ENCODE measurements around the gene FADS6. TPM values are rescaled to one million over a fixed set of nuclear protein-coding genes. Genes with fewer than 3 reads are reported as not detected.
A peak's percentile ranks its signal among the peaks of the same experiment; 100 is the strongest.
"Not testable (repeated sequence)": the region's sequence is repeated elsewhere in the genome, so short reads cannot be mapped to it uniquely, and the experiment has no call there.

The FADS6 gene
- polyA plus RNA-seq, 1 of the 3 experiments (the other 2 are of a cell fraction), result not detected

GRCh38 chr17:74916136-74916850 lies 22.9 kb upstream of the FADS6 start:
- H3K9me3 ChIP-seq, result no peaks in the 10 kb centered on the region
- no peak overlapping the region for H3K9ac ChIP-seq
- 73% methylated on average over 9 of the region's 13 CpGs for WGBS (ENCODE audit: low lambda C conversion rate)
- no peaks in the 10 kb centered on the region for H3F3A ChIP-seq (replicated peaks; ENCODE audit: insufficient read depth)
- no peak overlapping the region for H3K27ac ChIP-seq (ENCODE audit: low read depth in 2 of 2, low read length in 1 of 2)
- no peaks in the 10 kb centered on the region for H3K4me1 ChIP-seq (ENCODE audit: control insufficient read depth in 1 of 2, insufficient read depth in 2 of 2, low read depth in 1 of 2, low read length in 1 of 2)
- H3K79me2 ChIP-seq (ENCODE audit: insufficient read depth), result no peaks in the 10 kb centered on the region
- H3K27me3 ChIP-seq (ENCODE audit: insufficient read depth), result no peaks in the 10 kb centered on the region; the same call in 1 of the 2 replicates
- H4K20me1 ChIP-seq (ENCODE audit: insufficient read depth), result no peaks in the 10 kb centered on the region
- no peak overlapping the region for H3K4me3 ChIP-seq (ENCODE audit: low read depth in 2 of 2, low read length in 1 of 2)
- DNase-seq, result peak; percentile 63
- CTCF ChIA-PET, result interaction anchor here (0.6 to 1.6 kb wide), 3 partner anchors 42 to 1799 kb away, joined by 3 to 6 read pairs (median 3); no protein-coding TSS in a partner anchor
- no peaks in the 10 kb centered on the region for H3K9me2 ChIP-seq
- no peak overlapping the region for H2AFZ ChIP-seq (ENCODE audit: low read depth)
- no peak overlapping the region for H3K4me2 ChIP-seq
- H3K36me3 ChIP-seq (replicated peaks in 1 of 2; ENCODE audit: control insufficient read depth in 1 of 2, insufficient read depth in 2 of 2, low read length in 1 of 2), result no peaks in the 10 kb centered on the region
- POLR2A ChIA-PET, result no interaction called here
- no peak for TF ChIP-seq IRF3 (IDR thresholded peaks at IDR 0.05; ENCODE audit: low read depth, low read length)
- TF ChIP-seq PBX3 (IDR thresholded peaks at IDR 0.05), result no peak
- TF ChIP-seq POLR2AphosphoS5 (IDR thresholded peaks at IDR 0.05; ENCODE audit: low read depth, low read length), result no peak
- TF ChIP-seq NRF1 (IDR thresholded peaks at IDR 0.05; ENCODE audit: low read depth, low read length), result no peak
- no peak for TF ChIP-seq CHD2 (IDR thresholded peaks at IDR 0.05; ENCODE audit: low read length, partially characterized antibody)
- no peak for TF ChIP-seq SMC3 (IDR thresholded peaks at IDR 0.05; ENCODE audit: low read depth, low read length)
- no peak for TF ChIP-seq MXI1 (IDR thresholded peaks at IDR 0.05; ENCODE audit: low read depth, low read length)
- no peak for TF ChIP-seq ZBTB33 (IDR thresholded peaks at IDR 0.05; ENCODE audit: borderline replicate concordance, low read depth)
- no peak for TF ChIP-seq EP300 (IDR thresholded peaks at IDR 0.05; ENCODE audit: borderline replicate concordance in 1 of 2, low read depth in 1 of 2, low read length in 1 of 2)
- TF ChIP-seq GATA2 (CRISPR knock-in tag; IDR thresholded peaks at IDR 0.05), result no peak
- no peak for TF ChIP-seq ELF1 (IDR thresholded peaks at IDR 0.05)
- TF ChIP-seq YY1 (IDR thresholded peaks at IDR 0.05; ENCODE audit: low read depth), result no peak
- TF ChIP-seq FOXM1 (IDR thresholded peaks at IDR 0.05; ENCODE audit: low read depth), result no peak

GRCh38 chr17:74911423-74911822 lies 18.0 kb upstream of the FADS6 start:
- H3K4me2 ChIP-seq; H3K9me2 ChIP-seq; DNase-seq; H3K4me1 ChIP-seq (ENCODE audit: control insufficient read depth in 1 of 2, insufficient read depth in 2 of 2, low read depth in 1 of 2, low read length in 1 of 2); H3K4me3 ChIP-seq (ENCODE audit: low read depth in 2 of 2, low read length in 1 of 2); H3K36me3 ChIP-seq (replicated peaks in 1 of 2; ENCODE audit: control insufficient read depth in 1 of 2, insufficient read depth in 2 of 2, low read length in 1 of 2); H3K9me3 ChIP-seq; H3K27ac ChIP-seq (ENCODE audit: low read depth in 2 of 2, low read length in 1 of 2); H3K79me2 ChIP-seq (ENCODE audit: insufficient read depth); POLR2A ChIA-PET; H3K9ac ChIP-seq; H4K20me1 ChIP-seq (ENCODE audit: insufficient read depth); H3F3A ChIP-seq (replicated peaks; ENCODE audit: insufficient read depth): not testable (repeated sequence)
- CTCF ChIA-PET, result interaction anchor here (1.7 to 3.7 kb wide), 2 partner anchors 12 to 47 kb away, joined by 5 to 20 read pairs; partner anchors contain the start of genes OTOP2 and USH1G
- WGBS (ENCODE audit: low lambda C conversion rate), result 36% methylated on average over 5 of the region's 8 CpGs
- Histone ChIP-seq H3K27me3 (ENCODE audit: insufficient read depth) (peaks cover 17% of the 10 kb centered on the region), H2AFZ (ENCODE audit: low read depth) (0 out of 2 replicates have a peak overlapping the region, but pooled peaks have one; percentile 35)

GRCh38 chr17:74909097-74909496 lies 15.7 kb upstream of the FADS6 start:
- H3K36me3 ChIP-seq (replicated peaks in 1 of 2; ENCODE audit: control insufficient read depth in 1 of 2, insufficient read depth in 2 of 2, low read length in 1 of 2); H3K79me2 ChIP-seq (ENCODE audit: insufficient read depth); H3K4me2 ChIP-seq; POLR2A ChIA-PET; H3K4me1 ChIP-seq (ENCODE audit: control insufficient read depth in 1 of 2, insufficient read depth in 2 of 2, low read depth in 1 of 2, low read length in 1 of 2); H3K4me3 ChIP-seq (ENCODE audit: low read depth in 2 of 2, low read length in 1 of 2); H3K27ac ChIP-seq (ENCODE audit: low read depth in 2 of 2, low read length in 1 of 2); H3K9me2 ChIP-seq; H2AFZ ChIP-seq (ENCODE audit: low read depth); DNase-seq; H4K20me1 ChIP-seq (ENCODE audit: insufficient read depth); H3K9me3 ChIP-seq; H3K9ac ChIP-seq; H3F3A ChIP-seq (replicated peaks; ENCODE audit: insufficient read depth): not testable (repeated sequence)
- WGBS (ENCODE audit: low lambda C conversion rate), result 43% methylated on average over 4 of the region's 4 CpGs
- peaks cover 19% of the 10 kb centered on the region for H3K27me3 ChIP-seq (ENCODE audit: insufficient read depth)
- CTCF ChIA-PET, result interaction anchor here (3.7 kb wide), 1 partner anchor 14 kb away, joined by 20 read pairs; the partner anchor contains the start of genes OTOP2 and USH1G
